Osteoblast (primary cell): ENCODE data around the gene CDC14A. TPM values are rescaled to one million over a fixed set of nuclear protein-coding genes. Genes with fewer than 3 reads are reported as not detected.

Experiments
- DNase-seq: peaks from one replicate; pipeline ENCODE4 v3.0.0; 2011; ENCODE audit warnings: low spot score, mixed read lengths; ENCODE audit not compliant: insufficient read length; ENCODE audit errors: missing footprints
- H2AFZ ChIP-seq: 2 replicates; pipeline ENCODE4 v1.6.0; 2011; ENCODE audit warnings: mild to moderate bottlenecking, low read length
- H3K27ac ChIP-seq: 2 replicates; pipeline ENCODE4 v1.5.1; 2011; ENCODE audit warnings: mild to moderate bottlenecking, low read depth, low read length, moderate library complexity
- H3K27me3 ChIP-seq: 2 replicates; pipeline ENCODE4 v1.6.0; 2012; ENCODE audit warnings: mild to moderate bottlenecking, control low read depth, inconsistent platforms, low read length, moderate library complexity; ENCODE audit not compliant: insufficient read depth
- H3K36me3 ChIP-seq: 2 replicates; pipeline ENCODE4 v1.5.1; 2011; ENCODE audit warnings: mild to moderate bottlenecking, low read length, control low read depth, moderate library complexity; ENCODE audit not compliant: insufficient read depth
- H3K4me1 ChIP-seq: 2 replicates; pipeline ENCODE4 v1.5.1; 2011; ENCODE audit warnings: mild to moderate bottlenecking, low read length, control low read depth, moderate library complexity; ENCODE audit not compliant: insufficient read depth
- H3K4me2 ChIP-seq: 2 replicates; pipeline ENCODE4 v1.6.0; 2011; ENCODE audit warnings: mild to moderate bottlenecking, low read length; ENCODE audit not compliant: insufficient read depth
- H3K4me3 ChIP-seq: fragments of 200-600 bp; sonication (generic); 3 replicates; pipeline ENCODE4 v1.5.1; 2012; ENCODE audit warnings: mild to moderate bottlenecking, low read length, inconsistent platforms; ENCODE audit not compliant: insufficient read depth
- H3K79me2 ChIP-seq: 2 replicates; pipeline ENCODE4 v1.6.0; 2012; ENCODE audit warnings: mild to moderate bottlenecking, low read length, control low read depth, inconsistent platforms; ENCODE audit not compliant: insufficient read depth
- H3K9me3 ChIP-seq: 2 replicates; pipeline ENCODE4 v1.5.1; 2011; ENCODE audit warnings: low read depth, low read length, control low read depth
- H4K20me1 ChIP-seq: 2 replicates; pipeline ENCODE4 v1.6.0; 2012; ENCODE audit warnings: mild to moderate bottlenecking, low read length, control low read depth; ENCODE audit not compliant: insufficient read depth
- CTCF ChIP-seq: IDR thresholded peaks from 2 replicates; pipeline ENCODE4 v1.5.1; 2011; ENCODE audit warnings: mild to moderate bottlenecking, low read depth, low read length, moderate library complexity; ENCODE audit errors: extremely low read depth
- total RNA-seq: library from RNA; depleted of rRNA; stranded (reverse); fragments of >200 nt; gene quantifications from 2 replicates; pipeline ENCODE4 v1.2.3, GENCODE V29; 2012

CDC14A gene
- total RNA-seq, 1 donor, result 6.9 TPM

DNA sequence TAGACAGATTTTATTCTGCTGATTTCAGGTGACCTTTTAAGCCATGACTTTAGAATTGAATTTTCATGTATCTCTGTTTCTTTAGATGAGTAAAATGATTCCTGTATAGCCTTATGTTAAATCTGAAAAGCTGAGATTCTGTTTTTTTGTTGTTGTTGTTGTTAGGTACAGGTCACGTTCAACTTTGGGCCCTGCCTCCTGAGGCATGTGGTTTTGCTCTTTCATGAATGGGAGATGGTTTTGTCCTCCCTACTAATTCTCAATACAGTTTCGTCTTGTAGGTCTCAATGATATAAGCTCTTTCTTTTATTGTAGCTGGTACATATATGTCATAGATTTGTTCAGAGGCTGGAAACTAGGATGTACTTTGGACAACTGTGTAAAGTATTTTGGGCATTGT, 79.6 kb downstream of the CDC14A start:
- no peaks in the 10 kb centered on the region for H4K20me1 ChIP-seq
- no peaks in the 10 kb centered on the region for H3K9me3 ChIP-seq
- H3K4me3 ChIP-seq, result no peak overlapping the region
- H3K27ac ChIP-seq, result no peak overlapping the region
- H3K36me3 ChIP-seq, result no peaks in the 10 kb centered on the region
- DNase-seq, result no peak
- no peaks in the 10 kb centered on the region for H3K79me2 ChIP-seq
- no peaks in the 10 kb centered on the region for H3K4me1 ChIP-seq
- no peak overlapping the region for H2AFZ ChIP-seq
- TF ChIP-seq CTCF, result no peak
- H3K27me3 ChIP-seq, result no peaks in the 10 kb centered on the region
- no peak overlapping the region for H3K4me2 ChIP-seq

GRCh38 chr1:100433563-100433962, 81.3 kb downstream of the CDC14A start:
- no peaks in the 10 kb centered on the region for H3K27me3 ChIP-seq
- no peak for TF ChIP-seq CTCF
- no peak for DNase-seq
- H2AFZ ChIP-seq, result no peak overlapping the region
- H3K4me2 ChIP-seq, result no peak overlapping the region
- H3K79me2 ChIP-seq, result no peaks in the 10 kb centered on the region
- H3K4me3 ChIP-seq, result no peak overlapping the region
- H3K36me3 ChIP-seq, result no peaks in the 10 kb centered on the region
- no peaks in the 10 kb centered on the region for H3K4me1 ChIP-seq
- no peak overlapping the region for H3K27ac ChIP-seq
- no peaks in the 10 kb centered on the region for H4K20me1 ChIP-seq
- no peaks in the 10 kb centered on the region for H3K9me3 ChIP-seq

- H3K9me3 ChIP-seq, result no peaks in the 10 kb centered on the region
- no peak for TF ChIP-seq CTCF
- no peaks in the 10 kb centered on the region for H3K79me2 ChIP-seq
- H3K27me3 ChIP-seq, result no peaks in the 10 kb centered on the region
- no peak overlapping the region for H2AFZ ChIP-seq
- H3K27ac ChIP-seq, result no peak overlapping the region
- no peak overlapping the region for H3K4me3 ChIP-seq
- H4K20me1 ChIP-seq, result no peaks in the 10 kb centered on the region
- DNase-seq, result no peak
- H3K4me2 ChIP-seq, result no peak overlapping the region
- no peaks in the 10 kb centered on the region for H3K36me3 ChIP-seq
- no peaks in the 10 kb centered on the region for H3K4me1 ChIP-seq
Measured at GRCh38 chr1:100434831-100435230, 82.5 kb downstream of the CDC14A start.

- Histone ChIP-seq H3K27me3 (no peaks in the 10 kb centered on the region), H4K20me1 (no peaks in the 10 kb centered on the region), H3K4me1 (no peaks in the 10 kb centered on the region), H3K27ac (no peak overlapping the region), H3K9me3 (no peaks in the 10 kb centered on the region), H3K36me3 (no peaks in the 10 kb centered on the region), H3K4me3 (no peak overlapping the region), H3K79me2 (no peaks in the 10 kb centered on the region), H2AFZ (no peak overlapping the region), H3K4me2 (no peak overlapping the region)
- no peak for TF ChIP-seq CTCF
- DNase-seq, result no peak
Measured at GRCh38 chr1:100438375-100438774, 86.1 kb downstream of the CDC14A start.
